Measurements from ENCODE around the gene ARL4C.

ARL4C gene

DNA sequence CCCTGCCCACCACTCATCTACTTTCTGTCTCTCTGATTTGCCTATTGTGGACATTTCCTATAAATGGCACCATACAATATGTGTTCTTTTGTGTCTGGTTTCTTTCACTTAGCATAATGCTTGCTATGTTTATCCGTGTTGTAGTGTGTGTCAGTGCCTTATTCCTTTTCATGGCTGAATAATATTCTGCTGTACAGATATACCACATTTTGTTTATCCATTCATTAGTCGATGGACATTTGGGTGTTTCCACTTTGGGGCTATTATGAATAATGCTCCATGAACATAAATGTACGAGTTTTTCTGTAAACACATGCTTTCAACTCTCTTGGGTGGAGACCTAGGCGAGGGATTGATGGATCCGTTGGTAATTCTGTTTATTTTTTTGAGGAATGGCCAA, 15.6 kb downstream of the ARL4C start:
- TF ChIP-seq, protein P1, sequence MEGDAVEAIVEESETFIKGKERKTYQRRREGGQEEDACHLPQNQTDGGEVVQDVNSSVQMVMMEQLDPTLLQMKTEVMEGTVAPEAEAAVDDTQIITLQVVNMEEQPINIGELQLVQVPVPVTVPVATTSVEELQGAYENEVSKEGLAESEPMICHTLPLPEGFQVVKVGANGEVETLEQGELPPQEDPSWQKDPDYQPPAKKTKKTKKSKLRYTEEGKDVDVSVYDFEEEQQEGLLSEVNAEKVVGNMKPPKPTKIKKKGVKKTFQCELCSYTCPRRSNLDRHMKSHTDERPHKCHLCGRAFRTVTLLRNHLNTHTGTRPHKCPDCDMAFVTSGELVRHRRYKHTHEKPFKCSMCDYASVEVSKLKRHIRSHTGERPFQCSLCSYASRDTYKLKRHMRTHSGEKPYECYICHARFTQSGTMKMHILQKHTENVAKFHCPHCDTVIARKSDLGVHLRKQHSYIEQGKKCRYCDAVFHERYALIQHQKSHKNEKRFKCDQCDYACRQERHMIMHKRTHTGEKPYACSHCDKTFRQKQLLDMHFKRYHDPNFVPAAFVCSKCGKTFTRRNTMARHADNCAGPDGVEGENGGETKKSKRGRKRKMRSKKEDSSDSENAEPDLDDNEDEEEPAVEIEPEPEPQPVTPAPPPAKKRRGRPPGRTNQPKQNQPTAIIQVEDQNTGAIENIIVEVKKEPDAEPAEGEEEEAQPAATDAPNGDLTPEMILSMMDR (conservative IDR thresholded peaks at IDR 0.05; ENCODE audit: low read depth): no peak
- POLR2A ChIA-PET (ENCODE audit: low non-redundant PET): no interaction called here
- CTCF ChIA-PET: no interaction called here
- no peak overlapping the region for H3K27ac ChIP-seq
- no peak for DNase-seq (ENCODE audit: low spot score)

DNA sequence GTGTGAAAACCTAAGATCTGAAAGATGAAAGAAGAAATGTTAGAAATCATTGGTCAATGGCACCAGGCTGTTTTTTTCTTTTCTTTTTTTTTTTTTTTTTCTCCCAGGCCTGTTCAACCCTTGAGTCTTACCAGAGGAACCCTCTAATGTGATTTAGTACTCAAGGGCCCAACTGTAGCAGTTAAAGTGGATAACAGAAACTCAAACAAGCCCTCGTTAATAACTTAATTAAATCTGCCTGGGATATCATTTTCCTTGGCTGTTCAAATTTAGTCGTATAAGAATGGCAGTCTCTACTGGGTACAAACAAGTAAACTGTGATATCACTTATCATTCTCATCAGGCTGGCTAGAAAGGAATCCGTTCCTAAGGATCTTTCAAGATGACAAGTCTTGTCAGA, 16.5 kb downstream of the ARL4C start:
- no peak for DNase-seq (ENCODE audit: low spot score)
- H3K27ac ChIP-seq: no peak overlapping the region
- TF ChIP-seq, protein P1 (conservative IDR thresholded peaks at IDR 0.05; ENCODE audit: low read depth): no peak
- CTCF ChIA-PET: no interaction called here
- POLR2A ChIA-PET (ENCODE audit: low non-redundant PET): no interaction called here

DNA sequence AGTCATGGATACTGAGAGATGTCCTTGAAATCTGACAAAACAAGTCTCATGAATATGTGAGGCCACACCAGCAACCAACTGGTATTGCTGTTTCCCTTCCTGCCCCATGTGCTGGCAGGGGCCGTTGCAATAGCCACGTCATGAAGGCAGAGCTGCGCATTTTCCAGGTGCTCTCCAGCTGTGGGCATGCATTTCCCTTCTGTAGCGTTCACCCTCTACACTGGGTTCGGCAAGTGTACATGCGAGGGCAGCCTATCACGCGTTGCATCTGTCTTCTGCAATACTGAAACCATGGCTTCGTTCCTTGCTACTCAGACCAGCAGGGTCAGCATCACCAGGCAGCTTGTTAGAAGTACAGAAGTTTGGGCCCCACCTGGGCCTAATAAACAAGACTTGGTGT, 17.4 kb downstream of the ARL4C start:
- ChIA-PET CTCF (no interaction called here), POLR2A (ENCODE audit: low non-redundant PET) (no interaction called here)

GRCh38 chr2:234478121-234478858, 18.6 kb downstream of the ARL4C start:
- DNase-seq (ENCODE audit: low spot score): no peak
- TF ChIP-seq, protein P1 (conservative IDR thresholded peaks at IDR 0.05; ENCODE audit: low read depth): no peak
- H3K27ac ChIP-seq: no peak overlapping the region; the same call in 1 of the 2 replicates
- ChIA-PET CTCF (interaction anchor here (0.6 to 1.4 kb wide), 2 partner anchors 32 to 63 kb away, joined by 3 to 4 read pairs; no protein-coding TSS in a partner anchor), POLR2A (ENCODE audit: low non-redundant PET) (no interaction called here)

More for the DNA sequence above, 17.4 kb downstream of the ARL4C start:
- H3K27ac ChIP-seq: no peak overlapping the region
- DNase-seq (ENCODE audit: low spot score): no peak
- TF ChIP-seq, protein P1 (conservative IDR thresholded peaks at IDR 0.05; ENCODE audit: low read depth): no peak

DNA sequence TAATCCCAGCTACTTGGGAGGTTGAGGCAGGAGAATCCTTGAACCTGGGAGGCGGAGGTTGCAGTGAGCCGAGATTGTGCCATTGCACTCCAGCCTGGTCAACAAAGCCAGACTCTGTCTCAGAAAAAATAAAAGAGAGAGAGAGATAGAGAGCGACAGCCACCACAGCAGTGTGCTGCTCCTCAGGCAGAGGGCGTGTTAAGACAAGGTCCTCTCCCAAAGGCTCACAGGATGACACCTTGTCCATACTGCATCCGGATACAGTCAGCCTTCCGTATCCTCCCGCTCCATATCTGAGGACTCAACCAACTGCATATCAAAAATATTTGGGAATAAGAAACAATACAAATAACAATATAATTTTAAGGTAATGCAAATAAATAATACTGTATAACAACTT, 20.1 kb downstream of the ARL4C start:
- no peak for DNase-seq (ENCODE audit: low spot score)
- ChIA-PET POLR2A (ENCODE audit: low non-redundant PET) (no interaction called here), CTCF (no interaction called here)
- no peak overlapping the region for H3K27ac ChIP-seq
- TF ChIP-seq, protein P1 (conservative IDR thresholded peaks at IDR 0.05; ENCODE audit: low read depth): no peak

- H3K27ac ChIP-seq: no peak overlapping the region
- ChIA-PET CTCF (no interaction called here), POLR2A (ENCODE audit: low non-redundant PET) (no interaction called here)
- no peak for DNase-seq (ENCODE audit: low spot score)
- TF ChIP-seq, protein P1 (conservative IDR thresholded peaks at IDR 0.05; ENCODE audit: low read depth): no peak
These were observed 22.2 kb downstream of the ARL4C start for GRCh38 chr2:234474654-234475053.

All from RWPE1 (cell line).